Endothelial cell of umbilical vein (primary cell): ENCODE data around the gene BCAS2. TPM values are rescaled to one million over a fixed set of nuclear protein-coding genes. Genes with fewer than 3 reads are reported as not detected.

Source experiments
- BruUV-seq: library from RNA; stranded (reverse); fragments of 400-500 nt; replicated peaks from 2 replicates; lab custom pipeline; 2021; lab: Mats Ljungman, UMichigan
- CTCF ChIA-PET: fragments of 300-600, 350-600 bp; sonication (Branson Sonifier 250); formaldehyde crosslinking; loops from one replicate; lab custom pipeline; 2021; ENCODE audit warnings: antibody characterized with exemption, inconsistent platforms; lab: Charles Lee
- POLR2A ChIA-PET: fragments of 300-600, 350-600 bp; sonication (Branson Sonifier 250); formaldehyde crosslinking; loops from one replicate; lab custom pipeline; 2021; ENCODE audit warnings: antibody characterized with exemption, inconsistent platforms; lab: Charles Lee
- DNase-seq: peaks from one replicate; pipeline ENCODE4 v3.0.0-alpha.2; 2011; ENCODE audit warnings: low read depth, low spot score
- FAIRE-seq: peaks from 2 replicates; lab custom pipeline; 2011; peaks lifted over from hg19 to GRCh38; lab: Jason Lieb, UNC
- H2AFZ ChIP-seq: 2 replicates; pipeline ENCODE4 v1.6.0; 2012; ENCODE audit warnings: low read depth, low read length, control low read depth, inconsistent platforms
- H3K27ac ChIP-seq: 2 replicates; pipeline ENCODE4 v1.5.1; 2011; ENCODE audit warnings: low read depth, mild to moderate bottlenecking, control low read depth, low read length, moderate library complexity; ENCODE audit not compliant: insufficient read depth
- H3K27me3 ChIP-seq, 2 experiments: 2 replicates each; pipeline versions ENCODE4 v1.6.0 to v1.6.1; 2011; ENCODE audit warnings: low read length in 2 of 2, mixed read lengths in 1 of 2; ENCODE audit not compliant: control insufficient read depth in 2 of 2, insufficient read depth in 2 of 2
- H3K36me3 ChIP-seq, 2 experiments: 2 replicates in 1 of 2; 3 replicates in 1 of 2; pipeline ENCODE4 v1.5.1; 2011; ENCODE audit warnings: low read length in 2 of 2, mild to moderate bottlenecking in 1 of 2, moderate library complexity in 1 of 2; ENCODE audit not compliant: control insufficient read depth in 2 of 2, insufficient read depth in 2 of 2; ENCODE audit errors: extremely low read depth in 1 of 2
- H3K4me1 ChIP-seq: 3 replicates; pipeline ENCODE4 v1.5.1; 2011; ENCODE audit warnings: mild to moderate bottlenecking, low read length; ENCODE audit not compliant: control insufficient read depth, insufficient read depth; ENCODE audit errors: extremely low read depth
- H3K4me2 ChIP-seq: 2 replicates; pipeline ENCODE4 v1.6.1; 2011; ENCODE audit warnings: low read length, control low read depth, mixed read lengths; ENCODE audit not compliant: insufficient read depth
- H3K4me3 ChIP-seq, 3 experiments: fragments of 200-600 bp in 1 of 3; sonication (generic), shearing (Covaris generic) in 1 of 3; replicated peaks in 1 of 3; 2 replicates each; pipeline ENCODE4 v1.5.1; 2011 to 2016; ENCODE audit warnings: control low read depth in 3 of 3, low read length in 3 of 3, mild to moderate bottlenecking in 2 of 3, inconsistent platforms in 1 of 3, low read depth in 1 of 3, moderate library complexity in 1 of 3; ENCODE audit not compliant: insufficient read depth in 1 of 3
- H3K79me2 ChIP-seq: 2 replicates; pipeline ENCODE4 v1.6.0; 2012; ENCODE audit warnings: low read length, inconsistent platforms; ENCODE audit not compliant: control insufficient read depth, insufficient read depth
- H3K9ac ChIP-seq: replicated peaks from 2 replicates; pipeline ENCODE3; 2011; ENCODE audit warnings: low read length, control low read depth; ENCODE audit not compliant: insufficient read depth; ENCODE audit errors: extremely low read depth
- H3K9me1 ChIP-seq: replicated peaks from 3 replicates; pipeline ENCODE4 v1.6.0; 2011; ENCODE audit warnings: mild to moderate bottlenecking, low read length; ENCODE audit not compliant: control insufficient read depth, insufficient read depth; ENCODE audit errors: extremely low read depth
- H3K9me3 ChIP-seq: replicated peaks from 2 replicates; pipeline ENCODE4 v1.5.1; 2012; ENCODE audit warnings: low read length, inconsistent platforms; ENCODE audit not compliant: control insufficient read depth, insufficient read depth
- H4K20me1 ChIP-seq: replicated peaks from 2 replicates; pipeline ENCODE3; 2011; ENCODE audit warnings: mild to moderate bottlenecking, low read length; ENCODE audit not compliant: control insufficient read depth, insufficient read depth; ENCODE audit errors: extremely low read depth
- EZH2 ChIP-seq: IDR thresholded peaks from 2 replicates; pipeline ENCODE4 v1.6.1; 2012; ENCODE audit warnings: borderline replicate concordance, low read depth, mild to moderate bottlenecking, moderate library complexity, low read length, inconsistent platforms; ENCODE audit not compliant: severe bottlenecking
- FOS ChIP-seq: IDR thresholded peaks from 2 replicates; pipeline ENCODE4 v1.6.1; 2011; ENCODE audit warnings: mild to moderate bottlenecking, low read length, moderate library complexity, borderline replicate concordance; ENCODE audit not compliant: insufficient read depth
- GATA2 ChIP-seq: IDR thresholded peaks from 2 replicates; pipeline ENCODE4 v1.7.0; 2011; ENCODE audit warnings: low read depth, mild to moderate bottlenecking, moderate library complexity, mixed read lengths, low read length; ENCODE audit not compliant: insufficient read length, insufficient read depth
- JUN ChIP-seq: IDR thresholded peaks from 2 replicates; pipeline ENCODE4 v1.6.1; 2011; ENCODE audit warnings: borderline replicate concordance, low read depth; ENCODE audit not compliant: insufficient read length, insufficient read depth
- MYC ChIP-seq: IDR thresholded peaks from one replicate; pipeline ENCODE4 v1.6.1; 2011; ENCODE audit warnings: mild to moderate bottlenecking, low read depth, low read length
- POLR2A ChIP-seq: IDR thresholded peaks from 2 replicates; pipeline ENCODE4 v1.6.1; 2012; ENCODE audit warnings: low read depth, mild to moderate bottlenecking, control low read depth, low read length
- POLR2AphosphoS5 ChIP-seq: IDR thresholded peaks from 2 replicates; pipeline ENCODE4 v1.6.1; 2012; ENCODE audit warnings: low read depth, mild to moderate bottlenecking, control low read depth, low read length, moderate library complexity; ENCODE audit not compliant: insufficient read depth
- dilution Hi-C: fragments of 300-500 bp; cut with MboI; formaldehyde crosslinking; loops from one replicate; pipeline ENCODE4 v1.15.0; 2019; ENCODE audit warnings: low sequenced_read_pairs; ENCODE audit not compliant: extremely low pct_ligation_motif_present
- intact Hi-C: fragments of 100-400 bp; cut with micrococcal nuclease; formaldehyde crosslinking; loops from one replicate; pipeline ENCODE4 v1.10.0; 2022
- polyA plus RNA-seq, 4 experiments: library from polyadenylated mRNA; depleted of rRNA in 3 of 4; stranded (reverse) in 3 of 4; unstranded in 1 of 4; fragments of >200 nt; gene quantifications; 2 replicates each; pipeline versions ENCODE4 v1.2.1 to v1.2.3, GENCODE V29; 2011 to 2012; ENCODE audit warnings: missing spikeins in 1 of 4
- total RNA-seq: library from RNA; stranded (reverse); gene quantifications from 2 replicates; pipeline ENCODE4 v1.2.3, GENCODE V29; 2021
- TF ChIP-seq, protein P1 (sequence below), 2 donors: IDR thresholded peaks; 1 replicate in 1 of 2; 2 replicates in 1 of 2; pipeline ENCODE4 v1.5.1; 2011; ENCODE audit warnings: low read length in 2 of 2, mild to moderate bottlenecking in 2 of 2, moderate library complexity in 2 of 2, control low read depth in 1 of 2, inconsistent platforms in 1 of 2, low read depth in 1 of 2; ENCODE audit not compliant: insufficient read depth in 1 of 2; ENCODE audit errors: extremely low read depth in 1 of 2
- TF ChIP-seq, protein P2 (sequence below): IDR thresholded peaks from 2 replicates; pipeline ENCODE4 v1.6.1; 2011; ENCODE audit not compliant: insufficient read depth, insufficient read length

The BCAS2 gene
- total and polyA plus RNA-seq, 2 donors (not counting 3 experiments of a cell fraction or from before 2014, with no cell fraction given) = 12.5 to 43.5 TPM

DNA sequence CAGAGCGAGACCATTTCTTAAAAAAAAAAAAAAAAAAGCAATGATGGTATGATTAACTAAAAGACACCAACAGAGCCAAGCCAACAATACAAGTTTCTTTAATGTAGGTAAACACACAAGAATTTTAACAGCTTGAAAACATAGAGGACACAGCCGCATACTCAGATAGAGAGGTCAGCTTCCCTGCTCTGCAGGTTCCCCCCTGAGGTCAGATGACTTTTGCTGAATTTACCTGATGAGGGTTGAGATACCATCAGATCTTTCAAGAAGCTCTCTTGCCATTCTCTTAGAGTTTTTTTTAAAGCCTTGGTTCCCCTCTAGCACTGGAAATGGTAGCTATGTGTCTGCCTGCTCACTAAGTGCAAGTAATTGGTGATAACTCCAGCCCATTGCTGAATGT is 31.1 kb downstream of the BCAS2 start:
- H3K9me1 ChIP-seq = no peaks in the 10 kb centered on the region
- no peak overlapping the region for H3K4me2 ChIP-seq
- no peaks in the 10 kb centered on the region for H3K27me3 ChIP-seq
- H3K79me2 ChIP-seq = no peaks in the 10 kb centered on the region
- no TSS peak for BruUV-seq
- ChIA-PET POLR2A (no interaction called here), CTCF (interaction anchor here (1.1 kb wide), 1 partner anchor 204 kb away, joined by 4 read pairs; no protein-coding TSS in a partner anchor)
- TF ChIP-seq GATA2 (no peak), POLR2AphosphoS5 (no peak), POLR2A (no peak), EZH2 (no peak), JUN (no peak), MYC (no peak), FOS (no peak)
- TF ChIP-seq, protein P1, sequence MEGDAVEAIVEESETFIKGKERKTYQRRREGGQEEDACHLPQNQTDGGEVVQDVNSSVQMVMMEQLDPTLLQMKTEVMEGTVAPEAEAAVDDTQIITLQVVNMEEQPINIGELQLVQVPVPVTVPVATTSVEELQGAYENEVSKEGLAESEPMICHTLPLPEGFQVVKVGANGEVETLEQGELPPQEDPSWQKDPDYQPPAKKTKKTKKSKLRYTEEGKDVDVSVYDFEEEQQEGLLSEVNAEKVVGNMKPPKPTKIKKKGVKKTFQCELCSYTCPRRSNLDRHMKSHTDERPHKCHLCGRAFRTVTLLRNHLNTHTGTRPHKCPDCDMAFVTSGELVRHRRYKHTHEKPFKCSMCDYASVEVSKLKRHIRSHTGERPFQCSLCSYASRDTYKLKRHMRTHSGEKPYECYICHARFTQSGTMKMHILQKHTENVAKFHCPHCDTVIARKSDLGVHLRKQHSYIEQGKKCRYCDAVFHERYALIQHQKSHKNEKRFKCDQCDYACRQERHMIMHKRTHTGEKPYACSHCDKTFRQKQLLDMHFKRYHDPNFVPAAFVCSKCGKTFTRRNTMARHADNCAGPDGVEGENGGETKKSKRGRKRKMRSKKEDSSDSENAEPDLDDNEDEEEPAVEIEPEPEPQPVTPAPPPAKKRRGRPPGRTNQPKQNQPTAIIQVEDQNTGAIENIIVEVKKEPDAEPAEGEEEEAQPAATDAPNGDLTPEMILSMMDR (IDR thresholded peaks at IDR 0.05; ENCODE audit: extremely low read depth in 1 of 2, insufficient read depth in 1 of 2, low read depth in 1 of 2, low read length in 2 of 2) = no peak
- TF ChIP-seq, protein P2, sequence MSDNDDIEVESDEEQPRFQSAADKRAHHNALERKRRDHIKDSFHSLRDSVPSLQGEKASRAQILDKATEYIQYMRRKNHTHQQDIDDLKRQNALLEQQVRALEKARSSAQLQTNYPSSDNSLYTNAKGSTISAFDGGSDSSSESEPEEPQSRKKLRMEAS = no peak
- H2AFZ ChIP-seq = no peak overlapping the region
- H3K36me3 ChIP-seq = no peaks in the 10 kb centered on the region
- no peak overlapping the region for H3K27ac ChIP-seq
- intact Hi-C loops = no loop called here
- H3K9ac ChIP-seq = no peak overlapping the region
- FAIRE-seq (no peak), DNase-seq (no peak)
- no peaks in the 10 kb centered on the region for H3K4me1 ChIP-seq
- H3K4me3 ChIP-seq = no peak overlapping the region
- H3K9me3 ChIP-seq = no peaks in the 10 kb centered on the region
- dilution Hi-C loops = no loop called here
- no peaks in the 10 kb centered on the region for H4K20me1 ChIP-seq
